Keratinocyte (primary cell): ENCODE results near the gene HIGD2B. TPM values are rescaled to one million over a fixed set of nuclear protein-coding genes. Genes with fewer than 3 reads are reported as not detected.

Experiments used
- DNase-seq: peaks from one replicate; pipeline ENCODE4 v3.0.0-alpha.2; 2011; ENCODE audit warnings: low read depth, missing footprints, low spot score
- FAIRE-seq: peaks from 2 replicates; lab custom pipeline; 2011; peaks lifted over from hg19 to GRCh38; lab: Jason Lieb, UNC
- H2AFZ ChIP-seq: 2 replicates; pipeline ENCODE4 v1.6.0; 2012; ENCODE audit warnings: low read length, control low read depth, inconsistent platforms; ENCODE audit not compliant: control insufficient read depth
- H3K27ac ChIP-seq: 2 replicates; pipeline ENCODE4 v1.5.1; 2011; ENCODE audit warnings: low read length; ENCODE audit not compliant: control insufficient read depth, insufficient read depth
- H3K27me3 ChIP-seq: 3 replicates; pipeline ENCODE4 v1.6.0; 2011; ENCODE audit warnings: low read length; ENCODE audit not compliant: control insufficient read depth, insufficient read depth; ENCODE audit errors: extremely low read depth
- H3K36me3 ChIP-seq, 2 experiments: 2 replicates in 1 of 2; 3 replicates in 1 of 2; pipeline ENCODE4 v1.5.1; 2011; ENCODE audit warnings: low read length in 2 of 2, mild to moderate bottlenecking in 1 of 2; ENCODE audit not compliant: control insufficient read depth in 2 of 2, insufficient read depth in 2 of 2; ENCODE audit errors: extremely low read depth in 1 of 2
- H3K4me1 ChIP-seq: 3 replicates; pipeline ENCODE4 v1.5.1; 2011; ENCODE audit warnings: low read length; ENCODE audit not compliant: control insufficient read depth, insufficient read depth; ENCODE audit errors: extremely low read depth
- H3K4me2 ChIP-seq: 3 replicates; pipeline ENCODE4 v1.6.0; 2011; ENCODE audit warnings: low read depth, low read length; ENCODE audit not compliant: control insufficient read depth, insufficient read depth; ENCODE audit errors: extremely low read depth
- H3K4me3 ChIP-seq, 3 experiments: fragments of 200-600 bp in 1 of 3; sonication (generic) in 1 of 3; 2 replicates in 2 of 3; 3 replicates in 1 of 3; pipeline ENCODE4 v1.5.1; 2011 to 2016; ENCODE audit warnings: low read length in 3 of 3, mild to moderate bottlenecking in 3 of 3, control low read depth in 2 of 3, inconsistent platforms in 1 of 3, low read depth in 1 of 3, mixed read lengths in 1 of 3, mixed run types in 1 of 3, moderate library complexity in 1 of 3; ENCODE audit not compliant: control insufficient read depth in 2 of 3, insufficient read depth in 2 of 3; ENCODE audit errors: extremely low read depth in 1 of 3
- H3K79me2 ChIP-seq: 2 replicates; pipeline ENCODE4 v1.6.0; 2012; ENCODE audit warnings: low read length; ENCODE audit not compliant: control insufficient read depth, insufficient read depth
- H3K9ac ChIP-seq: 3 replicates; pipeline ENCODE4 v1.6.0; 2011; ENCODE audit warnings: low read length; ENCODE audit not compliant: control insufficient read depth, insufficient read depth; ENCODE audit errors: extremely low read depth
- H3K9me1 ChIP-seq: 3 replicates; pipeline ENCODE4 v1.6.0; 2011; ENCODE audit warnings: low read length; ENCODE audit not compliant: control insufficient read depth, insufficient read depth; ENCODE audit errors: extremely low read depth
- H3K9me3 ChIP-seq: 2 replicates; pipeline ENCODE4 v1.5.1; 2012; ENCODE audit warnings: low read depth, low read length; ENCODE audit not compliant: control insufficient read depth
- H4K20me1 ChIP-seq: 3 replicates; pipeline ENCODE4 v1.6.0; 2011; ENCODE audit warnings: low read length; ENCODE audit not compliant: control insufficient read depth, insufficient read depth; ENCODE audit errors: extremely low read depth
- CTCF ChIP-seq, 3 experiments: IDR thresholded peaks in 1 of 3; conservative IDR thresholded peaks in 1 of 3; optimal IDR thresholded peaks in 1 of 3; 2 replicates in 2 of 3; 3 replicates in 1 of 3; pipeline versions ENCODE3 to v1.5.1; 2011; ENCODE audit warnings: low read length in 3 of 3, mild to moderate bottlenecking in 3 of 3, moderate library complexity in 2 of 3, control low read depth in 1 of 3, inconsistent platforms in 1 of 3; ENCODE audit not compliant: insufficient read depth in 2 of 3; ENCODE audit errors: extremely low read depth in 1 of 3
- EZH2 ChIP-seq: IDR thresholded peaks from one replicate; pipeline ENCODE4 v1.6.1; 2012; ENCODE audit warnings: inconsistent platforms, mild to moderate bottlenecking, low read length, moderate library complexity
- dilution Hi-C: fragments of 300-500 bp; cut with MboI; formaldehyde crosslinking; loops from one replicate; pipeline ENCODE4 v1.7.0; 2020; ENCODE audit warnings: low sequenced_read_pairs; ENCODE audit not compliant: extremely low pct_ligation_motif_present
- polyA plus RNA-seq, 5 experiments: library from polyadenylated mRNA; depleted of rRNA in 3 of 5; stranded (reverse) in 3 of 5; stranded (forward) in 1 of 5; unstranded in 1 of 5; fragments of >200 nt; gene quantifications; 1 replicate in 1 of 5; 2 replicates in 3 of 5; 3 replicates in 1 of 5; pipeline versions ENCODE4 v1.2.1 to v1.2.3, GENCODE V29; 2011 to 2012; ENCODE audit warnings: missing spikeins in 2 of 5, low read depth in 1 of 5, low replicate concordance in 1 of 5

Gene HIGD2B
- polyA plus RNA-seq, 1 donor (not counting 4 experiments of a cell fraction or from before 2014, with no cell fraction given): not detected

GRCh38 chr15:72733941-72734738, 48.2 kb upstream of the HIGD2B start:
- no peak overlapping the region for H2AFZ ChIP-seq
- H4K20me1 ChIP-seq: no peaks in the 10 kb centered on the region
- TF ChIP-seq EZH2 (no peak), CTCF (optimal IDR thresholded peaks at IDR 0.05 in 1 of 3, IDR thresholded peaks at IDR 0.05 in 1 of 3, conservative IDR thresholded peaks at IDR 0.05 in 1 of 3; ENCODE audit: extremely low read depth in 1 of 3, insufficient read depth in 2 of 3, low read length in 3 of 3) (no peak)
- no peaks in the 10 kb centered on the region for H3K27me3 ChIP-seq
- peaks cover 4 to 7% of the 10 kb centered on the region in 2 experiments for H3K36me3 ChIP-seq
- H3K27ac ChIP-seq: no peak overlapping the region
- H3K4me2 ChIP-seq: no peak overlapping the region
- FAIRE-seq: no peak
- no peak overlapping the region for H3K4me3 ChIP-seq
- H3K9ac ChIP-seq: no peak overlapping the region
- H3K9me1 ChIP-seq: peaks cover 2% of the 10 kb centered on the region
- DNase-seq: no peak
- H3K79me2 ChIP-seq: no peaks in the 10 kb centered on the region
- no peaks in the 10 kb centered on the region for H3K9me3 ChIP-seq
- no peaks in the 10 kb centered on the region for H3K4me1 ChIP-seq
- dilution Hi-C loops: no loop called here

- H2AFZ ChIP-seq: no peak overlapping the region
- TF ChIP-seq CTCF (optimal IDR thresholded peaks at IDR 0.05 in 1 of 3, IDR thresholded peaks at IDR 0.05 in 1 of 3, conservative IDR thresholded peaks at IDR 0.05 in 1 of 3; ENCODE audit: extremely low read depth in 1 of 3, insufficient read depth in 2 of 3, low read length in 3 of 3) (no peak), EZH2 (no peak)
- FAIRE-seq (no peak), DNase-seq (no peak)
- no peaks in the 10 kb centered on the region for H3K4me1 ChIP-seq
- no peaks in the 10 kb centered on the region for H3K27me3 ChIP-seq
- no peak overlapping the region for H3K9ac ChIP-seq
- H4K20me1 ChIP-seq: no peaks in the 10 kb centered on the region
- H3K9me1 ChIP-seq: no peaks in the 10 kb centered on the region
- no peaks in the 10 kb centered on the region for H3K9me3 ChIP-seq
- no peak overlapping the region for H3K27ac ChIP-seq
- H3K4me2 ChIP-seq: no peak overlapping the region
- no peak overlapping the region for H3K4me3 ChIP-seq
- dilution Hi-C loops: no loop called here
- peaks cover 3 to 4% of the 10 kb centered on the region in 2 experiments for H3K36me3 ChIP-seq
- H3K79me2 ChIP-seq: no peaks in the 10 kb centered on the region
Observed at GRCh38 chr15:72732516-72732915, 46.5 kb upstream of the HIGD2B start.
